ENCODE data around the gene TSFM.

DNA sequence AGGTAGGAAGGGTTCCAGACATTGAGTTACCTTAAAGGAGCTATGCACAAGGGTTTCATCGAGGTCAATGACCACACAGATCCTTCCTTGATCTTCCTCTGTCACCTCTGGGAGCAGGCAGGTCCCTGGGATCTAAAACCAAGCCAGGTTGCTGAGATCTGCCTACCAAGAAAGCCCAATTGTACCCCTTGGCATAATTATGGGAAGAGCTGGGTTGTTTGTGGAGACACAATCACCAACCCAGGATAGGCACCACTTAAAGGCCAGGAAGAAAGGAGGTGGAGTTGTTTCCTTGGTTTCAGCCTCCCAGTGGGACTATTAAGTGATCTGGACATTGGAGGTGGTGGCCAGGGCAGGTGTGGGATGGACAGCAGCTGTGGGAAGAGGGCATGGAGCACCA is 44.4 kb downstream of the TSFM start:
- no peak for TF ChIP-seq EZH2 (IDR thresholded peaks at IDR 0.05; ENCODE audit: low read length, missing control alignments)
- TF ChIP-seq, protein P1, sequence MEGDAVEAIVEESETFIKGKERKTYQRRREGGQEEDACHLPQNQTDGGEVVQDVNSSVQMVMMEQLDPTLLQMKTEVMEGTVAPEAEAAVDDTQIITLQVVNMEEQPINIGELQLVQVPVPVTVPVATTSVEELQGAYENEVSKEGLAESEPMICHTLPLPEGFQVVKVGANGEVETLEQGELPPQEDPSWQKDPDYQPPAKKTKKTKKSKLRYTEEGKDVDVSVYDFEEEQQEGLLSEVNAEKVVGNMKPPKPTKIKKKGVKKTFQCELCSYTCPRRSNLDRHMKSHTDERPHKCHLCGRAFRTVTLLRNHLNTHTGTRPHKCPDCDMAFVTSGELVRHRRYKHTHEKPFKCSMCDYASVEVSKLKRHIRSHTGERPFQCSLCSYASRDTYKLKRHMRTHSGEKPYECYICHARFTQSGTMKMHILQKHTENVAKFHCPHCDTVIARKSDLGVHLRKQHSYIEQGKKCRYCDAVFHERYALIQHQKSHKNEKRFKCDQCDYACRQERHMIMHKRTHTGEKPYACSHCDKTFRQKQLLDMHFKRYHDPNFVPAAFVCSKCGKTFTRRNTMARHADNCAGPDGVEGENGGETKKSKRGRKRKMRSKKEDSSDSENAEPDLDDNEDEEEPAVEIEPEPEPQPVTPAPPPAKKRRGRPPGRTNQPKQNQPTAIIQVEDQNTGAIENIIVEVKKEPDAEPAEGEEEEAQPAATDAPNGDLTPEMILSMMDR (conservative IDR thresholded peaks at IDR 0.05 in 1 of 2, IDR thresholded peaks at IDR 0.05 in 1 of 2; ENCODE audit: low read depth in 1 of 2, low read length in 2 of 2): no peak

Data from fibroblast of lung (primary cell).